Measurements from ENCODE around the gene CCDC144A. TPM values are rescaled to one million over a fixed set of nuclear protein-coding genes. Genes with fewer than 3 reads are reported as not detected.

The CCDC144A gene
- total RNA-seq, 1 experiment from 2014 or later, result 0.20 TPM

GRCh38 chr17:16652847-16653366 is 37.1 kb upstream of the CCDC144A start:
- intact Hi-C loops (cut with micrococcal nuclease), result no loop called here
- H3K27ac ChIP-seq (ENCODE audit: low read depth, low read length), result peak overlapping the region; percentile 76

More at GRCh38 chr17:16652847-16653366, 37.1 kb upstream of the CCDC144A start:
- RAD21 ChIA-PET (ENCODE audit: low non-redundant PET in 1 of 2, low total read pairs in 2 of 2, uncharacterized antibody in 2 of 2, unreplicated experiment in 2 of 2), result no interaction called here
- Histone ChIP-seq H3K9me3 (ENCODE audit: control insufficient read depth in 1 of 2, insufficient read depth in 1 of 2, low read depth in 1 of 2, low read length in 2 of 2) (no peaks in the 10 kb centered on the region), H3K4me2 (ENCODE audit: low read length) (peak overlapping the region; percentile 92), H4K20me1 (ENCODE audit: insufficient read depth) (no peaks in the 10 kb centered on the region), H3K4me1 (ENCODE audit: control insufficient read depth in 1 of 2, insufficient read depth in 2 of 2, low read length in 2 of 2) (peaks cover 6 to 16% of the 10 kb centered on the region in 2 experiments; a peak in 3 of 4 replicates), H2AFZ (ENCODE audit: low read depth, low read length, poor library complexity, severe bottlenecking) (peak overlapping the region; percentile 20), H3K4me3 (replicated peaks in 1 of 2; ENCODE audit: low read depth in 1 of 2, low read length in 2 of 2) (peak overlapping the region; percentile 59 to 72), H3K79me2 (ENCODE audit: insufficient read depth, low read length) (no peaks in the 10 kb centered on the region), H3K27me3 (ENCODE audit: insufficient read depth, low read length) (no peaks in the 10 kb centered on the region), H3K36me3 (ENCODE audit: control insufficient read depth in 1 of 2, insufficient read depth in 2 of 2, low read length in 2 of 2) (no peaks in the 10 kb centered on the region), H3K9ac (ENCODE audit: low read length) (peak overlapping the region; percentile 72), H3K9me2 (ENCODE audit: insufficient read depth) (no peaks in the 10 kb centered on the region)
- BruUV-seq (replicated peaks), result no TSS peak
- no peak for TF ChIP-seq MAX (IDR thresholded peaks at IDR 0.05)
- no peak for TF ChIP-seq TCF7L2 (IDR thresholded peaks at IDR 0.05; ENCODE audit: borderline replicate concordance, extremely low read depth, insufficient read depth, insufficient read length)
- no peak for TF ChIP-seq RAD21 (IDR thresholded peaks at IDR 0.05; ENCODE audit: low read depth)
- TF ChIP-seq SIN3A (IDR thresholded peaks at IDR 0.05; ENCODE audit: low read depth), result no peak
- no peak for TF ChIP-seq ZBTB33 (IDR thresholded peaks at IDR 0.05; ENCODE audit: extremely low read depth, insufficient replicate concordance, low read length)
- no peak for TF ChIP-seq CTCF (IDR thresholded peaks at IDR 0.05 in 2 of 3, conservative IDR thresholded peaks at IDR 0.05 in 1 of 3; ENCODE audit: borderline replicate concordance in 1 of 3, insufficient read depth in 1 of 3, low read depth in 2 of 3, low read length in 2 of 3)
- peak; percentile 3; the same call in 1 of the 2 replicates for TF ChIP-seq JUND (IDR thresholded peaks at IDR 0.05)
- POLR2A ChIA-PET, result no interaction called here
- CTCF ChIA-PET, result interaction anchor here (0.8 kb wide), 1 partner anchor 131 kb away, joined by 3 read pairs; no protein-coding TSS in a partner anchor
- ATAC-seq (no peak), DNase-seq (ENCODE audit: low read depth, low spot score) (peak; percentile 6)

All from HCT116 (cell line).